ENCODE data around the gene RFC2. TPM values are rescaled to one million over a fixed set of nuclear protein-coding genes. Genes with fewer than 3 reads are reported as not detected.

RFC2 gene
- total and polyA plus RNA-seq, 2 of the 8 experiments (the other 6 are each of a cell fraction or from before 2014, with no cell fraction given): 52.9 to 85.4 TPM

DNA sequence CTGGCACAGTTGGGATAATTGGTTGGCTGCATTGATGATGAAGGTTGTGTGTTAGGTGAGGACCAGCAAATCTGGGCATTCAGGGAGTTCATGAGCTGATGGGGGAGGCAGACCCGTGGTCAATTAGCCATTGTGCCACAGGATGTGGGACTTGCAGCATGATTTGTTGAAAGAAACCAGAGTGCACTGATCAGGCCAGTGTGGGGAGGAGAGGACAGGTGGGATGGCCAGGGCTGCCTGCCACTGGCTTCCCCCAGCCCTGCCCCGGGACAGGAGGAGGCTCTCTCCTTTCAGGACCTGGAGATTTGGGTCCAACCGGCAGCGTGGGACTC lies 39.3 kb upstream of the RFC2 start:
- Histone ChIP-seq H3K4me2 (ENCODE audit: insufficient read depth in 1 of 2, low read depth in 2 of 2, low read length in 2 of 2) (peak overlapping the region in 1 of 2 experiments; percentile 29; a peak in 3 of 4 replicates), H3K4me1 (replicated peaks in 1 of 4; ENCODE audit: control insufficient read depth in 3 of 4, insufficient read depth in 4 of 4, low read length in 3 of 4) (peaks cover 9 to 38% (median 29%) of the 10 kb centered on the region in 4 experiments), H3K79me1 (ENCODE audit: low read depth, low read length) (peaks cover 4% of the 10 kb centered on the region), H4K91ac (replicated peaks; ENCODE audit: insufficient read length, low read length) (peak overlapping the region; percentile 61), H3K36me3 (ENCODE audit: control insufficient read depth in 2 of 4, insufficient read depth in 4 of 4, low read length in 3 of 4) (no peaks in the 10 kb centered on the region; a peak in 1 of 8 replicates), H3K56ac (replicated peaks; ENCODE audit: insufficient read length, low read depth, low read length) (no peak overlapping the region), H3K14ac (ENCODE audit: insufficient read length) (no peak overlapping the region), H3K9me3 (ENCODE audit: insufficient read depth in 2 of 2, low read depth in 1 of 2, low read length in 1 of 2) (peaks cover 0 to 2% of the 10 kb centered on the region in 2 experiments; a peak in 1 of 4 replicates), H3K4me3 (ENCODE audit: extremely low read depth in 1 of 4, insufficient read depth in 2 of 4, low read depth in 3 of 4, low read length in 4 of 4) (no peak overlapping the region), H3K9ac (replicated peaks in 1 of 4; ENCODE audit: extremely low read depth in 1 of 4, low read depth in 3 of 4, low read length in 3 of 4) (no peak overlapping the region; a peak in 1 of 7 replicates), H2BK120ac (replicated peaks; ENCODE audit: low read depth, low read length) (no peak overlapping the region), H4K5ac (ENCODE audit: insufficient read length, low read depth, low read length) (no peak overlapping the region), H3K27ac (ENCODE audit: low read depth, low read length) (no peak overlapping the region), H2BK15ac (ENCODE audit: low read length) (0 out of 2 replicates have a peak overlapping the region, but pooled peaks have one; percentile 6), H2BK12ac (ENCODE audit: low read depth, low read length) (no peak overlapping the region; the same call in 1 of the 2 replicates), H2AFZ (ENCODE audit: low read length) (no peak overlapping the region), H2BK5ac (ENCODE audit: low read depth, low read length) (peak overlapping the region; percentile 1), H3K18ac (ENCODE audit: extremely low read depth, low read length) (no peak overlapping the region), H3K4ac (replicated peaks; ENCODE audit: insufficient read length, low read depth, low read length) (peak overlapping the region; percentile 65), H3K79me2 (ENCODE audit: control insufficient read depth in 1 of 2, insufficient read depth in 2 of 2, low read length in 2 of 2) (peaks cover 0 to 70% of the 10 kb centered on the region in 2 experiments; a peak in 2 of 4 replicates), H2AK5ac (ENCODE audit: low read depth, low read length) (peak overlapping the region; percentile 84; the same call in 1 of the 2 replicates), H3K23me2 (ENCODE audit: low read depth, low read length) (peaks cover 11% of the 10 kb centered on the region; the same call in 1 of the 2 replicates), H3K27me3 (replicated peaks in 1 of 4; ENCODE audit: control insufficient read depth in 3 of 4, extremely low read depth in 1 of 4, insufficient read depth in 3 of 4, low read length in 3 of 4) (peaks cover 0 to 4% (median 0%) of the 10 kb centered on the region in 4 experiments; a peak in 2 of 7 replicates), H4K20me1 (replicated peaks in 1 of 2; ENCODE audit: control insufficient read depth in 1 of 2, insufficient read depth in 2 of 2, low read length in 2 of 2) (peaks cover 9 to 22% of the 10 kb centered on the region in 2 experiments), H3K23ac (ENCODE audit: insufficient read length) (no peak overlapping the region), H4K8ac (ENCODE audit: extremely low read depth, insufficient read depth, low read length) (no peak overlapping the region), H2BK20ac (ENCODE audit: low read length) (0 out of 2 replicates have a peak overlapping the region, but pooled peaks have one; percentile 66)
- POLR2A ChIA-PET (ENCODE audit: partially characterized antibody): interaction anchor here (1.4 to 1.6 kb wide), 2 partner anchors 9 to 11 kb away, joined by 3 read pairs; no protein-coding TSS in a partner anchor
- 86% methylated on average over 4 of the region's 4 CpGs; no CpG with 5 or more reads in 1 of the 2 experiments for WGBS, 2 experiments (ENCODE audit: extremely low coverage in 1 of 2, insufficient coverage in 1 of 2, insufficient read length in 1 of 2, insufficient replicate concordance in 2 of 2, low coverage in 1 of 2, low lambda C conversion rate in 2 of 2, missing lambda C conversion rate in 1 of 2)
- CTCF ChIA-PET (ENCODE audit: partially characterized antibody): interaction anchor here (1.3 to 2.2 kb wide), 4 partner anchors 13 to 112 kb away, joined by 3 to 18 read pairs (median 6); no protein-coding TSS in a partner anchor
- TF ChIP-seq FOSL1 (IDR thresholded peaks at IDR 0.05; ENCODE audit: insufficient read depth, low read depth, low read length) (no peak), BRCA1 (IDR thresholded peaks at IDR 0.05; ENCODE audit: low read depth, low read length) (no peak), POLR2AphosphoS5 (IDR thresholded peaks at IDR 0.05; ENCODE audit: low read depth, low read length) (no peak)
- no peak for DNase-seq (ENCODE audit: low read depth in 1 of 2, low spot score in 2 of 2)
- no peak for FAIRE-seq

Data from H1 (cell line).